ENCODE data around the gene C3orf62. TPM values are rescaled to one million over a fixed set of nuclear protein-coding genes. Genes with fewer than 3 reads are reported as not detected.
A peak's percentile ranks its signal among the peaks of the same experiment; 100 is the strongest.
"Not testable (repeated sequence)": the region's sequence is repeated elsewhere in the genome, so short reads cannot be mapped to it uniquely, and the experiment has no call there.

Gene C3orf62
- total RNA-seq, 4 donors from 2014 or later, result 3.1 to 8.6 (median 5.0) TPM

GRCh38 chr3:49237344-49237743 lies 39.7 kb downstream of the C3orf62 start:
- H3K4me3 ChIP-seq (ENCODE audit: low read depth, poor library complexity, severe bottlenecking), result no peak overlapping the region
- DNase-seq (ENCODE audit: low spot score in 2 of 2), result no peak
- 93% methylated on average over 3 of the region's 3 CpGs for WGBS, 2 donors
- TF ChIP-seq POLR2A (IDR thresholded peaks at IDR 0.05), result no peak
- intact Hi-C loops (cut with DNase I; ENCODE audit: low total_unique reads), result no loop called here

DNA sequence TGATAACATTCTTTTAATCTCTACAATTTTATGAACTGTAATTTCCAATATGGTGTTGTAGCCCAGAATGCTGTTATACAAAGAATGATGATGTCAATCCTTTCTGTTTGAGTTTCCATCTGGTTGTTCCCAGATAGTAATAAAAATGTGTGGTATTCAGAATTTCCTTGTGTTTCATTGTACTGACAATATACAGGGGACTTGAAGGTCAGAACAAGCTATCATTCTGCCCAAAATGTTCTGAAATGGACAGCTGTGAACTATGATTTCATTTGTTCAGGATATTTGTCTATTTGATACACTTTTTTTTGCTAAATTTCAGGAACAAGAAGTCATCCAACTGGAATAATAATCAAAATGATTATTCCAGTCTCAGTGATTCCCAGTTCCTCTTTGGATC lies 40.8 kb downstream of the C3orf62 start:
- intact Hi-C loops (cut with DNase I; ENCODE audit: low total_unique reads), result no loop called here
- TF ChIP-seq POLR2A (IDR thresholded peaks at IDR 0.05), result no peak
- TF ChIP-seq, protein P1, sequence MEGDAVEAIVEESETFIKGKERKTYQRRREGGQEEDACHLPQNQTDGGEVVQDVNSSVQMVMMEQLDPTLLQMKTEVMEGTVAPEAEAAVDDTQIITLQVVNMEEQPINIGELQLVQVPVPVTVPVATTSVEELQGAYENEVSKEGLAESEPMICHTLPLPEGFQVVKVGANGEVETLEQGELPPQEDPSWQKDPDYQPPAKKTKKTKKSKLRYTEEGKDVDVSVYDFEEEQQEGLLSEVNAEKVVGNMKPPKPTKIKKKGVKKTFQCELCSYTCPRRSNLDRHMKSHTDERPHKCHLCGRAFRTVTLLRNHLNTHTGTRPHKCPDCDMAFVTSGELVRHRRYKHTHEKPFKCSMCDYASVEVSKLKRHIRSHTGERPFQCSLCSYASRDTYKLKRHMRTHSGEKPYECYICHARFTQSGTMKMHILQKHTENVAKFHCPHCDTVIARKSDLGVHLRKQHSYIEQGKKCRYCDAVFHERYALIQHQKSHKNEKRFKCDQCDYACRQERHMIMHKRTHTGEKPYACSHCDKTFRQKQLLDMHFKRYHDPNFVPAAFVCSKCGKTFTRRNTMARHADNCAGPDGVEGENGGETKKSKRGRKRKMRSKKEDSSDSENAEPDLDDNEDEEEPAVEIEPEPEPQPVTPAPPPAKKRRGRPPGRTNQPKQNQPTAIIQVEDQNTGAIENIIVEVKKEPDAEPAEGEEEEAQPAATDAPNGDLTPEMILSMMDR (IDR thresholded peaks at IDR 0.05), result no peak
- DNase-seq (ENCODE audit: low spot score in 2 of 2), result no peak
- no peak overlapping the region for H3K4me3 ChIP-seq (ENCODE audit: low read depth, poor library complexity, severe bottlenecking)

DNA sequence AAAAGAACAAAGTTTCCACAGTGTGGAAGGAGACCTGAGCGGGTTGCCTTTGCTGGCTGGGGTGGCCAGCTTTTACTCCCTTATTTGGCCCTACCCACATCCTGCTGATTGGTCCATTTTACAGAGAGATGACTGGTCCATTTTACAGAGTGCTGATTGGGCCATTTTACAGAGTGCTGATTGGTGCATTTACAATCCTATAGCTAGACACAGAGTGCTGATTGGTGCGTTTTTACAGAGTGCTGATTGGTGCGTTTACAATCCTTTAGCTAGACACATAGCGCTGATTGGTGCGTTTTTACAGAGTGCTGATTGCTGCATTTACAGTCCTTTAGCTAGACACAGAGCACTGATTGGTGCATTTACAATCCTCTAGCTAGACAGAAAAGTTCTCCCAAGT lies 48.2 kb downstream of the C3orf62 start:
- WGBS, 2 donors, result 87 to 93% methylated on average over 5 of the region's 5 CpGs
- DNase-seq (ENCODE audit: low spot score in 2 of 2), result peak in 1 of 2 donors; percentile 23
- H3K4me3 ChIP-seq (ENCODE audit: low read depth, poor library complexity, severe bottlenecking); intact Hi-C loops (cut with DNase I; ENCODE audit: low total_unique reads): not testable (repeated sequence)

GRCh38 chr3:49222002-49222401 lies 55.0 kb downstream of the C3orf62 start:
- intact Hi-C loops (cut with DNase I; ENCODE audit: low total_unique reads), result no loop called here
- no peak overlapping the region for H3K4me3 ChIP-seq (ENCODE audit: low read depth, poor library complexity, severe bottlenecking)
- no peak for TF ChIP-seq POLR2A (IDR thresholded peaks at IDR 0.05)
- TF ChIP-seq, protein P1 (IDR thresholded peaks at IDR 0.05), result no peak
- WGBS, 2 donors, result 61 to 68% methylated on average over 3 of the region's 3 CpGs
- DNase-seq (ENCODE audit: low spot score in 2 of 2), result no peak

GRCh38 chr3:49220985-49221563 lies 56.0 kb downstream of the C3orf62 start:
- DNase-seq (ENCODE audit: low spot score in 2 of 2); intact Hi-C loops (cut with DNase I; ENCODE audit: low total_unique reads); H3K4me3 ChIP-seq (ENCODE audit: low read depth, poor library complexity, severe bottlenecking): not testable (repeated sequence)
- WGBS, 2 donors, result 92 to 93% methylated on average over 6 of the region's 6 CpGs

- no peak overlapping the region for H3K4me3 ChIP-seq (ENCODE audit: low read depth, poor library complexity, severe bottlenecking)
- 84 to 91% methylated on average over 6 of the region's 6 CpGs for WGBS, 2 donors
- TF ChIP-seq, protein P1 (IDR thresholded peaks at IDR 0.05), result no peak
- TF ChIP-seq POLR2A (IDR thresholded peaks at IDR 0.05), result no peak
- intact Hi-C loops (cut with DNase I; ENCODE audit: low total_unique reads), result no loop called here
- DNase-seq (ENCODE audit: low spot score in 2 of 2), result no peak
Measured at GRCh38 chr3:49219132-49219531, 57.9 kb downstream of the C3orf62 start.

Small RNA genes within 50 kb of the gene (microRNA-seq; reads per million reads assigned to microRNA genes)
- 0 reads per million in 2 donors for gene MIR4271 (ENCODE audit: borderline number of aligned reads in 1 of 2, borderline replicate concordance in 2 of 2)

Other genes starting within 250 kb of the C3orf62 start
- 100 to 1,000 TPM; 205 to 275 (median 222) TPM for gene IMPDH2, start 247.8 kb downstream of the C3orf62 start, total RNA-seq
- gene QRICH1, start 183.2 kb downstream of the C3orf62 start, total RNA-seq, result 100 to 1,000 TPM in 1 of 4 donors, 10 to 100 TPM in 3; 72.4 to 106 (median 84.2) TPM
- 100 to 1,000 TPM; 229 to 459 (median 321) TPM for gene QARS1, start 172.5 kb downstream of the C3orf62 start, total RNA-seq
- gene USP19, start 156.4 kb downstream of the C3orf62 start, total RNA-seq, result 100 to 1,000 TPM in 1 of 4 donors, 10 to 100 TPM in 3; 71.6 to 151 (median 77.4) TPM
- gene LAMB2, start 144.2 kb downstream of the C3orf62 start, total RNA-seq, result 100 to 1,000 TPM; 312 to 485 (median 356) TPM
- 10 to 100 TPM; 28.0 to 39.9 (median 33.7) TPM for gene CCDC71, start 110.9 kb downstream of the C3orf62 start, total RNA-seq
- 10 to 100 TPM; 52.4 to 65.2 (median 56.0) TPM for gene KLHDC8B, start 105.6 kb downstream of the C3orf62 start, total RNA-seq
- 10 to 100 TPM; 29.9 to 34.2 (median 31.5) TPM for gene USP4, start 62.8 kb upstream of the C3orf62 start, total RNA-seq
- gene GPX1, start 81.1 kb upstream of the C3orf62 start, total RNA-seq, result 100 to 1,000 TPM; 116 to 224 (median 161) TPM
- 100 to 1,000 TPM; 266 to 511 (median 312) TPM for gene RHOA, start 134.7 kb upstream of the C3orf62 start, total RNA-seq
- 10 to 100 TPM in 3 of 4 donors, 1 to 10 TPM in 1; 6.6 to 26.4 (median 14.1) TPM for gene TCTA, start 135.2 kb upstream of the C3orf62 start, total RNA-seq
- gene AMT, start 145.2 kb upstream of the C3orf62 start, total RNA-seq, result 1 to 10 TPM; 1.8 to 9.3 (median 5.4) TPM
- gene NICN1, start 152.1 kb upstream of the C3orf62 start, total RNA-seq, result 1 to 10 TPM; 3.4 to 6.7 (median 5.9) TPM
- gene DAG1, start 193.0 kb upstream of the C3orf62 start, total RNA-seq, result 10 to 100 TPM; 43.0 to 88.0 (median 65.5) TPM